ENCODE data around the gene NPR1.
A peak's percentile ranks its signal among the peaks of the same experiment; 100 is the strongest.
"Not testable (repeated sequence)": the region's sequence is repeated elsewhere in the genome, so short reads cannot be mapped to it uniquely, and the experiment has no call there.

NPR1 gene

DNA sequence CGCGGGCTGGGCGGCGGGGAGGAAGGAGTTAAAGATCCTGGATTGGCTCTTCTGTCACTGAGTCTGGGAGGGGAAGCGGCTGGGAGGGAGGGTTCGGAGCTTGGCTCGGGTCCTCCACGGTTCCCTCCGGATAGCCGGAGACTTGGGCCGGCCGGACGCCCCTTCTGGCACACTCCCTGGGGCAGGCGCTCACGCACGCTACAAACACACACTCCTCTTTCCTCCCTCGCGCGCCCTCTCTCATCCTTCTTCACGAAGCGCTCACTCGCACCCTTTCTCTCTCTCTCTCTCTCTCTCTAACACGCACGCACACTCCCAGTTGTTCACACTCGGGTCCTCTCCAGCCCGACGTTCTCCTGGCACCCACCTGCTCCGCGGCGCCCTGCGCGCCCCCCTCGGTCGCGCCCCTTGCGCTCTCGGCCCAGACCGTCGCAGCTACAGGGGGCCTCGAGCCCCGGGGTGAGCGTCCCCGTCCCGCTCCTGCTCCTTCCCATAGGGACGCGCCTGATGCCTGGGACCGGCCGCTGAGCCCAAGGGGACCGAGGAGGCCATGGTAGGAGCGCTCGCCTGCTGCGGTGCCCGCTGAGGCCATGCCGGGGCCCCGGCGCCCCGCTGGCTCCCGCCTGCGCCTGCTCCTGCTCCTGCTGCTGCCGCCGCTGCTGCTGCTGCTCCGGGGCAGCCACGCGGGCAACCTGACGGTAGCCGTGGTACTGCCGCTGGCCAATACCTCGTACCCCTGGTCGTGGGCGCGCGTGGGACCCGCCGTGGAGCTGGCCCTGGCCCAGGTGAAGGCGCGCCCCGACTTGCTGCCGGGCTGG is at the start of gene NPR1:
NPR1 (plus strand) TSS at position 170 of the 818 bp plus-strand sequence; CDS start at position 591, 421 bp downstream.
- DNase-seq = no peak

DNA sequence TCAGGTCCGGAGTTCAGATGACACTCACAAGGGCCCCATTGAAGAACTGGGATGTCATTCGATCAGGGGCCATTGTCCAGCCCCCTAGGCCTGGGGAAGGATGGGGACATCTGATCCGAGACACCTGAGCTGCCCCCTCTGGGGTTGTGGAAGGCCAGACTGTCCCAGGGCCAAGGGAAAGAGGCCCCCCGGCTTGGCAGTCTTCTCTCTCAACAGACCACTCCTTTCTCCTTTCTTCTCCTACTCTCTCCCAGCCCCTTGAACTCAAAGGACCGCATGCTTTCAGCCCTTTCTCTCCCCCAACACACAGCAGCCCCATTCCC is 49.2 kb upstream of the NPR1 start:
- no peak for DNase-seq

DNA sequence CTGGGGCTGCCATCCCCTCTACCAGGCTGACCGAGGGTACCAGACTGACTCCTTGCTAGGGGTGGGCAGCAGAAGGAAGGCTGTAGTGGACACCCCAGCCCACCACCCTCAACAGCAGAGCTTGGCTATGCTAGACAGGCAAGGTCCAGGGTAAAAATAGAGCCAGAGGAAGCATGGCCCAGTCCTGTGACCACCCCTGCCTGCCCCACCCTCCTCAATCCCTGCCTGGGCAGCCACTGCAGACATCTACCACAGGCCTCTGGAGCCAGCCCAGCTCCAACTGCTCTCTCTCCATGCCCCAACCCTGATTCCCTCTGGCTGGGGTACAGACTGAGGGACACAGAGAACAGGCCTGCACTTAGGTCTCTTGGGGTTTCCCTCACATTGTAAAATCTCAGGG is 48.5 kb upstream of the NPR1 start:
- no peak for DNase-seq

DNA sequence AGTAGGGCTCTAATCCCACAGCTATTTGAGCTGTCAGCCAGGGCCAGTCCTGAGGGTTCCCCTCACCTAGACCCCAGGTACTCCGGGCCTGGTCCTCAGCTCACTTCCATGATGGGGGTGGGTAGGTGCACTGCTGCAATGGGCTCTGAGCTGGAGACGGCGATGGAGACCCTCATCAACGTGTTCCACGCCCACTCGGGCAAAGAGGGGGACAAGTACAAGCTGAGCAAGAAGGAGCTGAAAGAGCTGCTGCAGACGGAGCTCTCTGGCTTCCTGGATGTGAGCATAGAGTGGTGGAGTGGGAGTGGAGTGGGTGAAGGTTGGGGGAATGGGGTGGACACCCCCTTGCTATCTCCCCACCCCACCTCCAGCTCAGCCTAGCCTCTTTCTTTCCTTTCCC is 48.1 kb upstream of the NPR1 start:
- no peak for DNase-seq

DNA sequence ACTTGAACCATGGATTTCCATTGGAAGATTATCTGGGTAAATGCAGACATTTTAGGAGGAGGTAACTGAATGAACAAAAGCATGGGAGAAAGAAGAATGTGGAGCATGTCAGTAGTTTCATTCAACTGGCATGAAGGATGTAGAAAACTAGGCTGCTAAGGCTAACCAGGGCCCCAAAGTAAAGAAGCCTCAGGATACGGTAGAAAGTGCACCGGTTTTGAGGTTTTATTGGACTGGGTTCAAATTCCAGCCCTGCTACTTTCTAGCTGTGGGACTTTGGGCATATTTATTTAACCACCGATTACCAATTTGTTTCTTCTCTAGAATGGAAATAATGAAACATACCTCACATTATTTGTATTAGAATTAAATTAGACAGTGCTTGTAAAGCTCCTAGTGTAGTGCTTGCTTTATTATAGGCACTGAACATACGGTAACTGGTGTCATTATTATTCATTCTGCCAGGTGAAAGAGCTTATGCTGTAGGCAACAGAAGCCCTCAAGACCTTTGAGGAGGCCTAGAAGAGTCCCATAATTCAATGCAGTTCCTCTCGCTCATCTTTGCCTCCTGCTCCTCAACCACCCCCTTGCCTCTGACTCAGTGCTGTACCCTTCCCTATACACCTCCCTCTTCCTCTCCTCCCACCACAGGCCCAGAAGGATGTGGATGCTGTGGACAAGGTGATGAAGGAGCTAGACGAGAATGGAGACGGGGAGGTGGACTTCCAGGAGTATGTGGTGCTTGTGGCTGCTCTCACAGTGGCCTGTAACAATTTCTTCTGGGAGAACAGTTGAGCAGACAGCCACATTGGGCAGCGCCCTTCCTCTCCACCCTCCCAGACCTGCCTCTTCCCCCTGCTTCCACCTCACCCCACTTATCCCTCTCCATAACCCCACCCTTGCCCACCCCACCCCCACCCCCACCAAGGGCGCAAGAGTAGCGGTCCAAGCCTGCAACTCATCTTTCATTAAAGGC is 47.2 kb upstream of the NPR1 start:
- DNase-seq = no peak

DNA sequence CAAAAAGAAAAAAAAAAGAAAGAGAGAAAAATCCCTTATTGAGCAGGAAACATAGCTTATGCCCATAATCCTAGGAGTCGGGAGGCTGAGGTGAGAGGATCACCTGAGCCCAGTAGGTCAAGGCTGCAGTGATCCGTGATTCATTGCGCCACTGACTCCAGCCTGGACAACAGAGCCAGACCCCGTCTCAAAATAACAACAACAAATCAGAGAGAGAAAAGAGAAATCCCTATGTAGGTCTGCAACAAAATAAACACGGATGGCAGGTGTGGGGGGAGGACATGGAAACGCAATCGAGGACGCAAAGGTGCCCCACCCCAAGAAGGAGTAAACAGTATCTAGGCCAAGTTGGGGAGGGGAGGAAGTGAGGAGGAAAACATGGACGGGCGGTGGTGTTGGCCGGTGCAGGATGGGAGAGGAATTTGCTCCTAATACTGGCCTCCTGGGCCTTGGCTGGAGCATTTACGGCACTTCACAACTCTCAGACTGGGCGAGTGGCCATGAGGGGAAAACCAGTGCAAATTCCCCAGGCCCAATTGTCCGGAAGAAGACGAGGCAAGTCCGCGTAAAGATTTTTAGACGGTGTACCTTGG is 45.2 kb upstream of the NPR1 start:
- no peak for DNase-seq

DNA sequence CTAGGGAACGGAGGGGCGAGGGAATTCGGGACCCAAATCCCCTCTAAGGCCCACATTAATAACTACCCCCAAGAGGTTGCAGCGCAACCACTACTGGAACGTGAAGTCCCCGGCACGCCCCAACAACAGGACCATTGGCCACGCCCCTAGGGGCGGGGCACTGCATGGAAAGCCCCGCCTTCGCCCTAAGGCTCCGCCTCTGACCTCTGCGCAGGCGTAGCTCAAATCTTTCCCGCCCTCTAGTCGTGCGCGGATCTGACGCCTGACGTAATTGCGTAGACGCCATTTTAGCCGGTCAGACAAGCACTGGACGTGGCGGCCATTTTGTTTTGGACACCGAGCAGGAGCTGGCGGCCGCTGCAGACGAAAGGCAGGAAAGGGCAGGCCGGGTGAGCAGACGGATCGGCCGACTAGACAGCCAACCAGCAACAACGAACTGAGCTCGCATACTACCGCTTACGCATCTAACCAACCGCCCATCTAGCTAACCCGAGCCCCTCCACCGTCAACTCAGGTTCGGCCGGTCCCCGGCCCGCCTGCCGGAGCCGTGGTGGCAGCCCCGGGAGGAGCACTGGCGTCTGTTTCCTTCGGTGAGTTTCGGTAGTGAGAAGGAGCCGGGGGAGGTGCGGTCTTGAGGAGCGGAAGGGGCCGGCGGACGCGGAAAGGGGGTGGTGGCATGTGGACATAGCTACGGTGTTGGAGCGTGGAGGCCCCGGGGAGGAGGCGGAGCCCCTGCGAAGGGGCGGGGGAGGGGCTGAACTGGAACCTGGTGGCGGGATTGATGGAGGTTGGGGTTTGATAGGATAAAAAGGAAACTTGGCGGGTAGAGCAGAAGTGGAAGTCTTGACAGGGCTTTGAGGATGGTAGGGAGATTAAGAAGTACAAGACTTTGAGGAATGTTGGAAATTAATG is 44.5 kb upstream of the NPR1 start, which contains the start of gene CHTOP:
CHTOP (plus strand) TSS at position 313 of the 912 bp plus-strand sequence. CDS start 2,523 bp downstream, outside the sequence.
- peak; percentile 98 for DNase-seq

DNA sequence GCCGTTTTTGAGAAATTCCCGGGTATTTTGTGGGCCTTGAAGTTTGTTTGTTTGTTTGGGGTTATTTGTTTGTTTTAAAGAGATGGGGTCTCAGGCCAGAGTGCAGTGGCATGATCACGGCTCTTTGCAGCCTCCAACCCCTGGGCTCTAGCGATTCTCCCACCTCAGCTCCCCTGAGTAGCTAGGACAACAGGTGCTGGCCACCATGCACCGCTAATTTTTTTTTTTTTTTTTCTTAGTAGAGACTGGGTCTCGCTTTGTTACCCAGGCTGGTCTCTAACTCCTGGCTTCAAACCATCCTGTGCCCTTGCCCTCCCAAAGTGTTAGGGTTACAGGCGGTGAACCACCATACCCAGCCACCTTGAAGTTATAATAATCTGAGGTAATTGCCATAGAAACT is 42.6 kb upstream of the NPR1 start:
- DNase-seq = no peak

DNA sequence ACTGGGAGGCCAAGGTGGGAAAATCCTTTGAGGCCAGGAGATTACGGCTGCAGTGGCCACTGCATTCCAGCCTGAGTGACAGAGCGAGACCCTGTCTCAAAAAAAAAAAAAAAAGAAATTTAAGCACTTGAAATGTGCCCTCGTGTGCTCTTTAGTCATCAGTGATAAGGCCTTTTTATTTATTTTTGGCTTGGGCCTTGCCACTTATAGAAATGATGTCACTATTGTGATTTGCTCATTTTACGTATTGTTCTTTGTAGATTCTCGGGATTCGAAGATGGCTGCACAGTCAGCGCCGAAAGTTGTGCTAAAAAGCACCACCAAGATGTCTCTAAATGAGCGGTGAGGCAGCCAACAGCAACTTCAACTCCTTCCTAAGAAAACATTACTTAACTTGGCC is 42.2 kb upstream of the NPR1 start:
- no peak for DNase-seq

DNA sequence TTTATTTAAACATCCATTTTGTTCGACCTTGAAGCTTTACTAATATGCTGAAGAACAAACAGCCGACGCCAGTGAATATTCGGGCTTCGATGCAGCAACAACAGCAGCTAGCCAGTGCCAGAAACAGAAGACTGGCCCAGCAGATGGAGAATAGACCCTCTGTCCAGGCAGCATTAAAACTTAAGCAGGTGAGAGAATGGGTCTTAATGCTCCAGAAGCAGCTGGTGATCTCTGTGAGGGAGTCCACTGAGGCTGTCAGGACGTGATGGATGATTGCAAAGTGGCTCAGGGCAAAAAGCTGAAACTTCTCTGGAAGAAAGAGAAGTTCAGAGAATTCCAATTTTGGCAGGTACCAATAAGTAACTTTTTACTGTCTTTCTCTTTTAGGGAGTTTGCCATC is 40.2 kb upstream of the NPR1 start:
- no peak for DNase-seq

DNA sequence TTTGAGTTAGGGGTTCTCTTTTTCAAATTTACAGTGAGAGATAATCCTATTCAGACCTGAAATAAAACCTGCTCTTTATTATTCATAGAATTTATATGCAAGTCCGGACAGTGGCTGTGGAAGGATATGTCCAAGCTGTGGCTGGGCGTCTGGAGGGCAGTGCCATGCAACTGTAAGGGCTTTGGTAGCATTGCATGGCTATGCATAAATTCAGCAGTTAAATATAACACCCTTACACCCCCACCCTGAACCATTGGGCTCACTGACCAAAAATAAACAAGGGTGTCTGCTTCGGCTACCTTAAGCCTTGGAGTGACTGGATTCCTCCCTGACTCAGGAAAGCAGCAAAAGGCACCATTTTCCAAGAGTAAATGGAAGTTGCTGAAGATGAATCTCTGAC is 39.2 kb upstream of the NPR1 start:
- DNase-seq = no peak

DNA sequence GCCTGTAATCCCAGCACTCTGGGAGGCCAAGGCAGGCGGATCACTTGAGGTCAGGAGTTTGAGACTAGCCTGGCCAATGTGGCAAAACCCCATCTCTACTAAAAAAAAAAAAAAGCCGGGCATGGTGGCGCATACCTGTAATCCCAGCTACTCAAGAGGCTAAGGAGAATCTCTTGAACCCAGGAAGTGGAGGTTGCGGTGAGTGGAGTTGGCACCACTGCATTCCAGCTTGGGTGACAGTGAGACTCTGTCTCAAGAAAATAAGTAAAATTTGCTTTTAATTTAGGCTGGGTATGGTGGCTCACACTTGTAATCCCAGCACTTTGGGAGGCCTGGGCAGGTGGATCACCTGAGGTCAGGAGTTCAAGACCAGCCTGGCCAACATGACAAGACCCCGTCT is 38.3 kb upstream of the NPR1 start:
- not testable (repeated sequence) for DNase-seq

DNA sequence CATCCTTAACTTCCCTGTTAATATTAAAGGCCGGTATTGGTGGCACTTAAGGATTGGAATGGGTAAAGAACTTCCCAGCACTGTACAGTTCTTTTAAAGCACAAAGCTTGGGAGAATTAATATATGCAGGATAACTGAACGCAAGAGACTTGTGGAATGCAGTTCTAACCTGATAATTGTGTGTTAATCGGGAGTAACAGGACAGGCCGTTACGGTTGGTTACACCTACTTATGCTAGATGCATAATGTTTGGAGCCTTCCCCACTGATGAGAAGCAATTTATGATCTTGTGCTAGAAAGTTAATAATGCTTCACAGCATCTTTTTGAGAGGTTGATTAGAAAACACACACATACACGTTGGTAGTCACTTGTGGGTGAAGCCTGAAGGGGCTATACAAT is 37.6 kb upstream of the NPR1 start:
- DNase-seq = no peak

DNA sequence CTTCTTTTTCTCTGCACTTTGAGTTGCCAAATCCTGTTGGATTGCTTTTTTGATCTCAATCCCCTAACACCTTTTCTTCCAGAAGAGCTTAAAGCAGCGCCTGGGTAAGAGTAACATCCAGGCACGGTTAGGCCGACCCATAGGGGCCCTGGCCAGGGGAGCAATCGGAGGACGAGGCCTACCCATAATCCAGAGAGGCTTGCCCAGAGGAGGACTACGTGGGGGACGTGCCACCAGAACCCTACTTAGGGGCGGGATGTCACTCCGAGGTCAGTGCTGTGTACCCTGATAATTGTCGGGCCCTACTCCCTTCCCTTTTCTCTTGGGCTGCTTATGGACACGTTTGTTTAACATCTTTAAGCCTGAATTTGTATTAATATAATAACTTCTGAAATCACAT is 36.3 kb upstream of the NPR1 start:
- DNase-seq = no peak

DNA sequence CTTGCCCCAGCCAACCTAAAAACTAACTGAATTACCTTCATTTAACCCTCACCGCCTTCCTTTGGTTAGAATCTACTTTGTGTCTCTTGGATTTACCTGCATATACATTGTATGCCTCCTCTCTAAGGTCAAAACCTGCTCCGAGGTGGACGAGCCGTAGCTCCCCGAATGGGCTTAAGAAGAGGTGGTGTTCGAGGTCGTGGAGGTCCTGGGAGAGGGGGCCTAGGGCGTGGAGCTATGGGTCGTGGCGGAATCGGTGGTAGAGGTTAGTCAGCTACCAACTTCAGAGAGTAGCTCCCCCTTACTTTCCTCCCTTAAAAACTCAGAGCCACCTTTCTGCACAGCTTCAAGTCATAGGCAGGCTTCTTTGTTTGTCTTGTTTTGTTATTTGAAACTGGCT is 35.4 kb upstream of the NPR1 start:
- no peak for DNase-seq

DNA sequence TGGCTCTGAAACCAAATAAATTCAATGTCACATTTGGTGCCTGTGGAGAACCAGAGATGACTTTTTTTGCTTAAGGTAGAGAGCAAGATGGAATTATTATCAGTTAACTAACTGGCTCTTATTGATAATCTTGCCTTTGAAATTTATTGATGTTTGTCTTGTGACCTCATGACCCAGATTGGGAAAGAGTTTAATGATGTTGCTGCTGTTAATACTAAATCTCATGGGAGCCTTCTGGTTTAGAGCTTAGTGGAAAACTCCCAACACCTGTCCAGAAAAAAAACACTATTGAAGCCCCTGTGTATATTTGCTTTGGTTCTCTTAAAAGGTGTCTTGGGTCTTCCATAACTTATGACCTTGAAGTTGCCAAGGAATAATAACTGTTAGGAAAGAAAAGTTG is 34.7 kb upstream of the NPR1 start:
- DNase-seq = no peak

DNA sequence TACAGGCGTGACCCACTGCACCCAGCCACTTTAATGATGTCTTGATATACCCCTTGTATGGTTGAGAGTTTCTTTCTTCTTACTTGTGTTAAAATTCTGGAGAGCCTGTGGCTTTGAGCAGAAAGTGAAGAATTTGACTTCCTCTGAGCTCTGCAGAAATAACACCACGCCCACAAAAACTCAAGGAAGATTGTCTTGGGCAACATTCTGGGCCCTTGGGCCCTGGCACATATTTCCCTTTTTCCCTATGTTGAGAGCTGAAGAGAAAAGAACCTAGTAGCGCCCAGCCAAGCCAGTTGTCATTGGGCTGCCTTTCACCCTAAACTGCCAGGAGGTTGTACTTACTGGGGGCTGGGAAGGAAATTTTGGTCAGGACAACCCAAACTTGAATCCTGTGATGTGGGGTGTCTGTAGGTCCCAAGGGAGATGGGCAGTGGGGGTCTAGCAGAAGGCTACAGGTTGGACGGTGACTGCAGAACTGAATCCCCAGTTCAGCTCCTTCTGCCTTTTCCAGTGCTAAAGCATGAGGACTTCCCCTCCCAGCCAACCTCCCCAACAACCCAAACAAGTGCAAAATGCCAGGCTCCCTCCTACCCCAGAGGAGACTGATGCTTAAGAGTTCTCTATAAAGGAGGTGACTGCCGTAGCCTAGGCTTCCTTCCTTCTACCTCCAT is 31.7 kb upstream of the NPR1 start:
- DNase-seq = no peak

DNA sequence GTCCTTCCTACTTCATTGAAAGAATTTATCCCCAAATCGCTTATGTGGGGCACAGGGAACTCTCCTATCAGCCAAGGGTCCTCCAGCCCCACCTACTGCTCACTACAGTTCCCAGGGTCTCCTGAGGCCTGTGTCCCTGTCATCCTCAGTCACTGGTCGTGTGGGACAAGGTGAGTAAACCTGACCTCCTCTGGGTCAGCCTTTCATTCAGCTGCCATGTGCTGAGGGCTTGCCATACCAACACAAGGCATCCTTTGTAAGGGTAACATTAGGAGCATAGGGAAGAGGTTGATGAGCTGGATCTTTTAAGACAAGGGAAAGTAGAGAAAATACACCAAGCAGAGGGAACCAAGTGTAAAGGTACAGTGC is 31.2 kb upstream of the NPR1 start:
- DNase-seq = no peak

DNA sequence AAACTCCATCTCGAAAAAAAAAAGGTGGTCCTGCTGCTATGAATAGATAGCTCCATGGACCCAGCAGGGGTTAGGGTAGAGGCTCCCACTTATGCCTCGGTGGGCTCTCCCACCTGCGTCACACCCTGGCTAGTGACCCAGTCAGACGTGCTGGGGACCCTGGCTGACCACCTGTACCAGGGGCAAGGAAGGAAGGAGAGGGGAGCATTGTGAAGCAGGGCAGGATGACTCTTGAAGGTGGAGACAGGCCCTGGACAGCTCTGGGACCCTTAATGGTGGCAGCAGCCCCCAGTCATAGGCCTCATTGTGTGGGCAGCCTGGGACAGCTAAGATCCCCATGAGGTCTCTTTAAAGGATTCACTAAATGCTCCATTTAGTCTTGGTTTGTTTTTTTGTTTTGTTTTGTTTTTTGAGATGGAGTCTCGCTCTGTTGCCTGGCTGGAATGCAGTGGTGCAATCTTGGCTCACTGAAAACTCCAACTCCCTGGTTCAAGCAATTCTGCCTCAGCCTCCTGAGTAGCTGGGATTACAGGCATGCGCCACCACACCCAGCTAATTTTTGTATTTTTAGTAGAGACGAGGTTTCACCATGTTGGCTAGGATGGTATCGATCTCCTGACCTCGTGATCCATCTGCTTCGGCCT is 30.4 kb upstream of the NPR1 start:
- DNase-seq = no peak

DNA sequence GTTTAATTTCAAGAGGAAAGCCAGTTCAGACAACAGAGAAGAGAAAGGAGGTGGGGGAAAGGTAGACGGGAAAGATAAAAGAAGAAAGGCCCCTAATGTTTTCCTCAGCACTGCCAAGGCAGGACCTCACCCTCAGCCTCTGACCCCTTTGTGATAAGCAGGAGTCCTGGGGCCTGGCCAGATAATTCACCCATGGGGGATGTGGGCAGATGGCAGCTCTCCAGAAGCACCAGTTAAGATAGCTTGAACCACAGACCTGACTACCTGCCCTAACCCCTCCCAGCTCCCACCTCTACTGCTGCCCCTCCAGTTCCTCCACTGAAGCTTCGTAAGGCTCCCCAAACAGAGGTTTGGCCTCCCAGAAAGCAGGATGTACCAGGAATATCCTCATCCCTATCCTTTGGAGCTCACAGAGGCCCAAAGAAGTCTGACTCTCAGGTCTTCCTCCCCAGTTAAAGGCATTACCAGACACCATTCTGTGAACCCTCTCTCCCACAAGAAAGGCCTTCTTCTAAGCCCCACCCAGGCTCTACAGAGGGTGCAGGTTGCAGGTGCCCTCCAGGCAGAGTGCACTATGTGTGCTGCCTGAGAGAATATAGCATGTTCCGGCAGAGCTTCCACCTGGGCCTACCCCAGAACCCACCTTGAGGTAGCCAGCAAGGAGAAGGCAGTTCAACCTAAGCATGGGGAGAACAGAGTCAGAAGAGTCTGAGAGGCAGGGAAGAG is 29.2 kb upstream of the NPR1 start:
- no peak for DNase-seq

DNA sequence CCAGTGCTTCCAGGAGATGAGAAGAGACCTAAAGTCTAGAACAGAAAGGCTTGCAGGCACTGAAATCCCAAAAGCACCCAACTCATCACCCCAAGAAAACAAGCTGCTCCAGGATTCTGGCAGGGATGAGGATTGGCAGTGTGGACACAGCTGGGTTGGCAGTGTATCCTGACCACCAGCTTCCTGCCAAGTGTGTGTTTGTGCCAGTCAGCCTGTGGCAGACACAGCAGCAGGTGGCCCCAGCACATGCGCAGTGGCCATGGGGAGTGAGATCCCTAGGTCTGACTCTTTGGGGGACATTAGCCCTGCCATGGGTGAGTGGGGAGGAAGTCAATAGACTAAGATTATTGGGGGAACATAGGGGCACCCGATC is 28.6 kb upstream of the NPR1 start:
- DNase-seq = no peak

Measured in stimulated activated CD4-positive, alpha-beta T cell treated with anti-CD3 and anti-CD28 coated beads, Interleukin-1b, Interleukin-23, amount 100 ng/mL, for 48 hours (primary cell).